ENCODE results near the gene GPHN. TPM values are rescaled to one million over a fixed set of nuclear protein-coding genes. Genes with fewer than 3 reads are reported as not detected.

The GPHN gene
- total and polyA plus RNA-seq, 2 experiments from 2014 or later, result 15.1 to 20.1 TPM

- H3K4me1 ChIP-seq (ENCODE audit: low read depth), result no peaks in the 10 kb centered on the region
- no peaks in the 10 kb centered on the region for H3K27me3 ChIP-seq
- no peak for TF ChIP-seq CTCF (IDR thresholded peaks at IDR 0.05; ENCODE audit: low read depth, low read length)
- no peaks in the 10 kb centered on the region for H3K9me3 ChIP-seq (ENCODE audit: low read depth)
- no peak overlapping the region for H3K4me3 ChIP-seq
- H3K27ac ChIP-seq, result no peak overlapping the region
- no peak for DNase-seq (ENCODE audit: low read depth in 1 of 2, low spot score in 1 of 2)
- H3K36me3 ChIP-seq, result no peaks in the 10 kb centered on the region
Observed at GRCh38 chr14:66758031-66758613, 250.2 kb downstream of the GPHN start.

GRCh38 chr14:66772146-66772545 is 264.2 kb downstream of the GPHN start:
- Histone ChIP-seq H3K4me1 (ENCODE audit: low read depth) (no peaks in the 10 kb centered on the region), H3K27me3 (no peaks in the 10 kb centered on the region), H3K36me3 (no peaks in the 10 kb centered on the region), H3K4me3 (no peak overlapping the region), H3K9me3 (ENCODE audit: low read depth) (no peaks in the 10 kb centered on the region), H3K27ac (no peak overlapping the region)
- TF ChIP-seq CTCF (IDR thresholded peaks at IDR 0.05; ENCODE audit: low read depth, low read length), result no peak
- no peak for DNase-seq (ENCODE audit: low read depth in 1 of 2, low spot score in 1 of 2)

GRCh38 chr14:66782853-66783252 is 274.9 kb downstream of the GPHN start:
- Histone ChIP-seq H3K27ac (no peak overlapping the region), H3K4me1 (ENCODE audit: low read depth) (no peaks in the 10 kb centered on the region), H3K4me3 (no peak overlapping the region), H3K36me3 (no peaks in the 10 kb centered on the region), H3K9me3 (ENCODE audit: low read depth) (no peaks in the 10 kb centered on the region), H3K27me3 (no peaks in the 10 kb centered on the region)
- TF ChIP-seq CTCF (IDR thresholded peaks at IDR 0.05; ENCODE audit: low read depth, low read length), result no peak
- no peak for DNase-seq (ENCODE audit: low read depth in 1 of 2, low spot score in 1 of 2)

GRCh38 chr14:66790101-66790500 is 282.2 kb downstream of the GPHN start:
- TF ChIP-seq CTCF (IDR thresholded peaks at IDR 0.05; ENCODE audit: low read depth, low read length), result no peak
- Histone ChIP-seq H3K27me3 (no peaks in the 10 kb centered on the region), H3K27ac (no peak overlapping the region), H3K4me1 (ENCODE audit: low read depth) (no peaks in the 10 kb centered on the region), H3K36me3 (no peaks in the 10 kb centered on the region), H3K4me3 (no peak overlapping the region), H3K9me3 (ENCODE audit: low read depth) (no peaks in the 10 kb centered on the region)
- DNase-seq (ENCODE audit: low read depth in 1 of 2, low spot score in 1 of 2), result no peak

- TF ChIP-seq CTCF (IDR thresholded peaks at IDR 0.05; ENCODE audit: low read depth, low read length), result no peak
- Histone ChIP-seq H3K36me3 (no peaks in the 10 kb centered on the region), H3K4me3 (no peak overlapping the region), H3K9me3 (ENCODE audit: low read depth) (no peaks in the 10 kb centered on the region), H3K27ac (no peak overlapping the region), H3K27me3 (no peaks in the 10 kb centered on the region), H3K4me1 (ENCODE audit: low read depth) (no peaks in the 10 kb centered on the region)
- DNase-seq (ENCODE audit: low read depth in 1 of 2, low spot score in 1 of 2), result no peak
Observed at GRCh38 chr14:66802962-66803361, 295.0 kb downstream of the GPHN start.

Measured in cardiac muscle cell (in vitro differentiated cells and primary cell).